Stimulated activated CD8-positive, alpha-beta memory T cell treated with anti-CD3 and anti-CD28 coated beads, Interleukin-12 subunit alpha, Interleukin-12 subunit beta, amount 100 ng/mL, for 4 hours (primary cell): Measurements from ENCODE around the gene ITGA1.
"Not testable (repeated sequence)": the region's sequence is repeated elsewhere in the genome, so short reads cannot be mapped to it uniquely, and the experiment has no call there.

Experiments used
- DNase-seq: peaks from one replicate; pipeline ENCODE4 v3.0.0-alpha.2; 2020; ENCODE audit warnings: low read depth

The ITGA1 gene

GRCh38 chr5:52956915-52957747 lies 169.4 kb downstream of the ITGA1 start:
- DNase-seq: no peak

GRCh38 chr5:52961274-52961681 lies 173.6 kb downstream of the ITGA1 start:
- DNase-seq: no peak

- no peak for DNase-seq
Observed at GRCh38 chr5:52963636-52964035, 175.9 kb downstream of the ITGA1 start.

- no peak for DNase-seq
Observed at GRCh38 chr5:52964138-52964537, 176.4 kb downstream of the ITGA1 start.

GRCh38 chr5:52976157-52976556 lies 188.4 kb downstream of the ITGA1 start:
- not testable (repeated sequence) for DNase-seq

GRCh38 chr5:52977264-52977897 lies 189.7 kb downstream of the ITGA1 start:
- no peak for DNase-seq

- no peak for DNase-seq
Observed at GRCh38 chr5:52981507-52981906, 193.8 kb downstream of the ITGA1 start.

GRCh38 chr5:52983731-52984636 lies 196.3 kb downstream of the ITGA1 start:
- DNase-seq: no peak

- no peak for DNase-seq
Observed at GRCh38 chr5:52985306-52985705, 197.6 kb downstream of the ITGA1 start.

GRCh38 chr5:52987711-52988331 lies 200.1 kb downstream of the ITGA1 start:
- DNase-seq: no peak

GRCh38 chr5:52988335-52989024 lies 200.8 kb downstream of the ITGA1 start:
- no peak for DNase-seq

- no peak for DNase-seq
Observed at GRCh38 chr5:52989025-52989780, 201.5 kb downstream of the ITGA1 start, which contains the start of gene ITGA2. TSS of gene ITGA2 (plus strand) at chr5:52989352. CDS start at chr5:52989469, 117 bp downstream.

- no peak for DNase-seq
Observed at GRCh38 chr5:52989781-52990527, 202.2 kb downstream of the ITGA1 start.

- DNase-seq: no peak
Observed at GRCh38 chr5:52990528-52990925, 202.8 kb downstream of the ITGA1 start.

- no peak for DNase-seq
Observed at GRCh38 chr5:52993367-52993766, 205.7 kb downstream of the ITGA1 start.

- no peak for DNase-seq
Observed at GRCh38 chr5:52994266-52994665, 206.6 kb downstream of the ITGA1 start.

GRCh38 chr5:52995095-52995494 lies 207.4 kb downstream of the ITGA1 start:
- DNase-seq: no peak

GRCh38 chr5:52995914-52996313 lies 208.2 kb downstream of the ITGA1 start:
- no peak for DNase-seq

GRCh38 chr5:52996979-52997378 lies 209.3 kb downstream of the ITGA1 start:
- DNase-seq: no peak

GRCh38 chr5:52997424-52997823 lies 209.7 kb downstream of the ITGA1 start:
- no peak for DNase-seq
